Ovary (tissue), 9 donors: ENCODE data around the gene RBM28. TPM values are rescaled to one million over a fixed set of nuclear protein-coding genes. Genes with fewer than 3 reads are reported as not detected.

ENCODE experiments used
- DNase-seq, 5 donors: peaks; one replicate each; pipeline ENCODE4 v3.0.0-alpha.2; 2019 to 2020
- H3K27ac ChIP-seq, 2 donors: fragments of 200-600 bp; one replicate each; pipeline versions ENCODE4 v1.5.1 to v1.8.0; 2019 to 2022
- H3K27me3 ChIP-seq: fragments of 200-600 bp; one replicate; pipeline ENCODE4 v1.8.0; 2022
- H3K36me3 ChIP-seq: fragments of 200-600 bp; sonication (generic); one replicate; pipeline ENCODE4 v1.5.1; 2019
- H3K4me1 ChIP-seq: one replicate; pipeline ENCODE4 v1.8.1; 2013; ENCODE audit warnings: mild to moderate bottlenecking, moderate library complexity; ENCODE audit not compliant: insufficient read depth
- H3K4me3 ChIP-seq: fragments of 200-600 bp; sonication (generic); one replicate; pipeline ENCODE4 v1.5.1; 2017
- H3K9me3 ChIP-seq, 2 donors: fragments of 200-600 bp in 1 of 2; sonication (generic) in 1 of 2; one replicate each; pipeline versions ENCODE4 v1.5.1 to v1.8.1; 2013 to 2019; ENCODE audit warnings: mild to moderate bottlenecking in 1 of 2, moderate library complexity in 1 of 2
- EP300 ChIP-seq: sonication (generic); formaldehyde crosslinking; IDR thresholded peaks from one replicate; pipeline ENCODE4 v1.6.1; 2017; ENCODE audit warnings: antibody characterized with exemption
- POLR2A ChIP-seq: fragments of 450-650 bp; IDR thresholded peaks from one replicate; pipeline ENCODE4 v1.6.1; 2017; ENCODE audit warnings: antibody characterized with exemption, mild to moderate bottlenecking, moderate library complexity
- WGBS, 3 donors: extraction: QIAGEN DNeasy Blood & Tissue Kit in 1 of 3; methylation state at CpG; one replicate each; pipeline versions ENCODE4 v1.1.5 to v1.1.7; 2013 to 2017; 5-methylcytosine and 5-hydroxymethylcytosine counted together
- intact Hi-C, 4 donors: fragments of 100-400 bp; cut with DNase I; formaldehyde crosslinking; loops; one replicate each; pipeline versions ENCODE4 v1.11.0 to v1.15.1; 2022 to 2023
- polyA plus RNA-seq, 2 donors: library from polyadenylated mRNA; stranded (reverse); fragments of 200-250 nt in 1 of 2; fragments of 350-450 nt in 1 of 2; fragmentation: Illumina TruSeq in 1 of 2; extraction: RNeasy Lipid Tissue Mini Kit (QIAGEN cat#74804) in 1 of 2; gene quantifications; one replicate each; pipeline ENCODE4 v1.2.3, GENCODE V29; 2013 to 2014
- total RNA-seq, 7 donors: library from RNA; depleted of rRNA in 2 of 7; stranded (reverse); fragments of >200 nt in 2 of 7; fragmentation: NEBNext Ultra II Directional in 3 of 7; extraction: Animal tissue kit (Norgen Biotek cat#: 25700) in 3 of 7; gene quantifications; one replicate each; pipeline versions ENCODE4 v1.1.0 to v1.2.4, GENCODE V29; 2016 to 2023
- TF ChIP-seq, protein P1 (sequence below), 3 donors: fragments of 450-650 bp in 2 of 3; fragments of 200-600 bp in 1 of 3; IDR thresholded peaks; one replicate each; pipeline versions ENCODE4 v1.5.1 to v1.8.0; 2016 to 2022; ENCODE audit warnings: antibody characterized with exemption in 3 of 3, mild to moderate bottlenecking in 1 of 3
- donor health status: DM: no; HTN: no; CAD: no; lungs with moderate emphysema.
- donor health status: DM: no; HTN: no; CAD: no.
- donor health status: Bipolar disorder and iron deficiency.
- donor health status: DM: yes; HTN: yes; CAD: no.
- donor health status: DM: no; HTN: no; CAD: no.
- donor health status: DM: yes; HTN: yes; CAD: no.

RBM28 gene
- total and polyA plus RNA-seq, 9 donors, result 13.6 to 50.8 (median 33.1) TPM

DNA sequence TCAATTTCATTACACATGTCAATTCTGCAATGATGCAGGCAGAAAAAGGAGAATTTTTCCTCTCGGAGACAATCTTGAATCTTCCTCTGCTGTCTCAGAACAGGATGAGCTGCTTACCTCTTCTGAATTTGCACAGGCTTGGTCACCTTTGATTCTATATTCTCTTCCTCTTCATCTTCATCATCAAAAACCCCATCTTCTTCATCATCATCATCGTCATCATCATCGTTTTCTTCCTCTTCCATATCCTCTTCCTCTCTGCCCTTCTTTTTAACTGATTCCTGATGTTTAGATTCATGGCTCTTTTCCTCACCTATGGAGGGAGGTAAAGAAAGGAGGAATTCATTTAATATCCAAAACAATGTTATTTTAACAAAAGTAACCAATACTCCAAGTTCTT lies 8.0 kb downstream of the RBM28 start:
- TF ChIP-seq POLR2A (no peak), EP300 (no peak)
- TF ChIP-seq, protein P1, sequence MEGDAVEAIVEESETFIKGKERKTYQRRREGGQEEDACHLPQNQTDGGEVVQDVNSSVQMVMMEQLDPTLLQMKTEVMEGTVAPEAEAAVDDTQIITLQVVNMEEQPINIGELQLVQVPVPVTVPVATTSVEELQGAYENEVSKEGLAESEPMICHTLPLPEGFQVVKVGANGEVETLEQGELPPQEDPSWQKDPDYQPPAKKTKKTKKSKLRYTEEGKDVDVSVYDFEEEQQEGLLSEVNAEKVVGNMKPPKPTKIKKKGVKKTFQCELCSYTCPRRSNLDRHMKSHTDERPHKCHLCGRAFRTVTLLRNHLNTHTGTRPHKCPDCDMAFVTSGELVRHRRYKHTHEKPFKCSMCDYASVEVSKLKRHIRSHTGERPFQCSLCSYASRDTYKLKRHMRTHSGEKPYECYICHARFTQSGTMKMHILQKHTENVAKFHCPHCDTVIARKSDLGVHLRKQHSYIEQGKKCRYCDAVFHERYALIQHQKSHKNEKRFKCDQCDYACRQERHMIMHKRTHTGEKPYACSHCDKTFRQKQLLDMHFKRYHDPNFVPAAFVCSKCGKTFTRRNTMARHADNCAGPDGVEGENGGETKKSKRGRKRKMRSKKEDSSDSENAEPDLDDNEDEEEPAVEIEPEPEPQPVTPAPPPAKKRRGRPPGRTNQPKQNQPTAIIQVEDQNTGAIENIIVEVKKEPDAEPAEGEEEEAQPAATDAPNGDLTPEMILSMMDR (IDR thresholded peaks at IDR 0.05), result no peak
- Histone ChIP-seq H3K4me1 (no peaks in the 10 kb centered on the region), H3K36me3 (peaks cover 3% of the 10 kb centered on the region), H3K4me3 (no peak overlapping the region), H3K9me3 (no peaks in the 10 kb centered on the region), H3K27ac (no peak overlapping the region), H3K27me3 (no peaks in the 10 kb centered on the region)
- no peak for DNase-seq
- intact Hi-C loops, result no loop called here
- WGBS, 3 donors, result 85 to 91% (median 90%) methylated on average over 3 of the region's 3 CpGs

DNA sequence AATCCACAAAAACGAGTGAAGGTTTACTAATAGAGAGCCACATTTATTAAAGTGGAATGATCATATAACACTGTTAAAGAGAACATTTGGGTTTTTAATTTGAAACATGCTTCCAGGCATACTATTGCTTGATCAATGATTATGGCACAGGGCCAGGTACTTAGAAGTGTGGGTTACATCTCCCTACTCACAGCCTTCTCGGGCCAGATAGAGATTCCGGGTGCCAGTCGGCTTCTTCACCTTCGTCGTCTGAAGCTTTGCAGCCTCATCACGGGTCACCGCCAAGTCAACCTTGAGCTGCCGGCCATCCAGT lies 19.4 kb downstream of the RBM28 start:
- intact Hi-C loops, result loop anchor here in 1 of 4 donors (5.0 kb wide), 1 partner anchor 187 kb away; no protein-coding TSS in a partner anchor
- 85 to 91% (median 88%) methylated on average over 9 of the region's 9 CpGs for WGBS, 3 donors
- no peaks in the 10 kb centered on the region for H3K27me3 ChIP-seq

DNA sequence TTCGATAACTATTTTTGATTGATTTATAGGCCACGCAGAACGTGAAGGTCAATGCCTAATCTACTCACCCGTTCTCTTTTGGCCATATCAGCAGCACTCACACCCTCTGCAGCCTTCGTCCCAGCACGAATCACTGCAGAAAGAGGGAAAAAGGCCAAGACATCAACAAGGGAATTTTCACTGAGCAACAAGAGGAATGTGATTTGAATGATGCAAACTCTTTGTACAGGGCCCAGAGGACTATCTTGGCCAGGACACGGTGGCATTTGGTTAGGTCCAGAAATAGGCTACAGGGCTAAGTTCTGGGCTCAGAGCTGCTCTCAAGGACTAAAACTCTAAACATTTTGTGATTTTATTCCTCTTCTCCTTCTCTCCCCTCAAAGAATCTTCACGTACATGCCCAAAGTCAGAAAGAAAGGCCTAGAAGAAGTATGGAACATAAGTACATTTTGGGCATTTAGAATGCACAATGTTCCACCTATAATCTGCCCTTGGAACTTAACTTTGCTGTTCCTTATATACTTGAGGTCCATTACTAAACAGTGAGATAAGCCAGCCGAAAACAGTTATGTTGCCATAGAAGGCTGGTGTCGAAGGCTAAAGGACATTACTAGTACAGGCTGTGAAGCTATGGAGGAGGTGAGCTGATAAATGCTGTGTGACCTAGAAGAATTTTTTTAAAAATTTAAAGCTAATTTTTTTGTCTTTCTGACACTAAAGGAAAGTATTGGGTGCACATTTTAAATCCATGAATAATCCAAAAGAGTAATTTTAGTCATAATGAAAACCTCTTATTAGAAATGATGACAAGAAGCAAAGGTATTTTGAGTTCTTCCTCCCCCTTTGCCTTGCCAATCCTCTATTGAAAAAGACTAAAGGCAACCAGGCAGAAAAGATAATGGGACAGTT lies 20.0 kb downstream of the RBM28 start:
- H3K27me3 ChIP-seq, result no peaks in the 10 kb centered on the region
- H3K4me3 ChIP-seq, result no peak overlapping the region
- H3K27ac ChIP-seq, result no peak overlapping the region
- no peak for DNase-seq
- 73 to 78% (median 73%) methylated on average over 10 of the region's 10 CpGs for WGBS, 3 donors
- intact Hi-C loops, result loop anchor here in 1 of 4 donors (5.0 kb wide), 1 partner anchor 186 kb away; no protein-coding TSS in a partner anchor
- H3K9me3 ChIP-seq, result no peaks in the 10 kb centered on the region
- TF ChIP-seq EP300, result no peak
- TF ChIP-seq POLR2A, result no peak
- TF ChIP-seq, protein P1 (IDR thresholded peaks at IDR 0.05), result no peak
- no peaks in the 10 kb centered on the region for H3K36me3 ChIP-seq
- H3K4me1 ChIP-seq, result no peaks in the 10 kb centered on the region

More for the DNA sequence above, 19.4 kb downstream of the RBM28 start:
- Histone ChIP-seq H3K36me3 (no peaks in the 10 kb centered on the region), H3K9me3 (no peaks in the 10 kb centered on the region), H3K4me1 (no peaks in the 10 kb centered on the region), H3K4me3 (no peak overlapping the region), H3K27ac (no peak overlapping the region)
- TF ChIP-seq, protein P1 (IDR thresholded peaks at IDR 0.05), result no peak
- TF ChIP-seq POLR2A (no peak), EP300 (no peak)
- DNase-seq, result no peak

DNA sequence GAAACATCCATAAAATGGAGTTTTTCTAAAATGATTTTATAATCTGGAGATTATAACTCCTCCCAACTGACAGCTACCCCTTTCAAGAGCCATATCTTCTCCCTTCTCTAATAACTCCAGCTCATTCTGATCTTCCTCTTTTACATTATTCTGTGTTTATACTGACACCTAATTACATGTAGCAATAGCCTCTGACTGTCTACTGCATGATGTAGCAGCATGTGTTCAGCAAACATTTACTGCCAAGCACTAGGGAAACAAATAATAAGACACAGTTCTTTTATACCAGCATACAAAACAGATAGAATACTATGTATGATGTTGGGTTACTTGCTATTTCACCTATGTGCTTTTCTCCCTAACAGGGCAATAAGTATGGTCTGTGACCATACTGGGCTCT lies 20.7 kb downstream of the RBM28 start:
- Histone ChIP-seq H3K4me1 (no peaks in the 10 kb centered on the region), H3K4me3 (no peak overlapping the region), H3K27ac (no peak overlapping the region), H3K27me3 (no peaks in the 10 kb centered on the region), H3K9me3 (no peaks in the 10 kb centered on the region), H3K36me3 (no peaks in the 10 kb centered on the region)
- DNase-seq, result no peak
- intact Hi-C loops, result loop anchor here in 1 of 4 donors (5.0 kb wide), 1 partner anchor 186 kb away; no protein-coding TSS in a partner anchor
- TF ChIP-seq POLR2A (no peak), EP300 (no peak)
- TF ChIP-seq, protein P1 (IDR thresholded peaks at IDR 0.05), result no peak
